MM.1S (cell line): ENCODE measurements around the gene OR11H6.

Experiments used
- CTCF ChIP-seq: fragments of 300-600 bp; sonication (generic); IDR thresholded peaks from 2 replicates; pipeline ENCODE4 v1.5.1; 2016; ENCODE audit warnings: antibody characterized with exemption, low read length, mixed read lengths
- EZH2 ChIP-seq: fragments of 300-600 bp; sonication (generic); optimal IDR thresholded peaks from 2 replicates; pipeline ENCODE3; 2017; ENCODE audit warnings: low read depth, mild to moderate bottlenecking, antibody characterized with exemption, low read length, mixed read lengths

GRCh38 chr14:20228681-20229080, 5.2 kb downstream of the OR11H6 start, which contains the start of gene OR11H7:
- TF ChIP-seq CTCF (no peak), EZH2 (no peak)
